A172 (cell line): ENCODE measurements around the gene HMCN2. TPM values are rescaled to one million over a fixed set of nuclear protein-coding genes. Genes with fewer than 3 reads are reported as not detected.
"Not testable (repeated sequence)": the region's sequence is repeated elsewhere in the genome, so short reads cannot be mapped to it uniquely, and the experiment has no call there.

Source experiments
- DNase-seq: peaks from one replicate; pipeline ENCODE4 v3.0.0-alpha.2; 2015; ENCODE audit warnings: low spot score
- total RNA-seq: library from RNA; depleted of rRNA; stranded (reverse); fragments of >200 nt; shearing (Covaris generic); gene quantifications from 2 replicates; pipeline ENCODE4 v1.2.3, GENCODE V29; 2014

Gene HMCN2
- total RNA-seq, 1 experiment from 2014 or later = 0.02 TPM

GRCh38 chr9:130391866-130392265 is 126.3 kb downstream of the HMCN2 start:
- no peak for DNase-seq

GRCh38 chr9:130393681-130394071 is 128.1 kb downstream of the HMCN2 start:
- DNase-seq = no peak

DNA sequence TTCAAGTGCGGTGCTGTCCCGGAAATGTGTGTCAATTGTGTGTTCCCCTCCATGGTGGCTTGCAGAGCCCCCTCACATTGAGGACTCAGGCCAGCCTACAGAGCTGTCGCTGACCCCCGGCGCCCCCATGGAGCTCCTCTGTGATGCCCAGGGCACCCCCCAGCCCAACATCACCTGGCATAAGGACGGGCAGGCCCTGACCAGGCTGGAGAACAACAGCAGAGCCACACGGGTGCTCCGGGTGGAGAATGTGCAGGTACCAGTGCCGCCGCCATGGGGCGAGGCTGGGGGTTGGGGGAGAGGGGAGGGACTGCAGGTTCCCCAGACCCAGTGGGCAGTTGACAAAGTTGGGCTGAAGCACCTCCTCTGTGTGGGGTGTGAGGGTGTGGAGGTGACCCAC is 128.8 kb downstream of the HMCN2 start:
- DNase-seq = no peak

DNA sequence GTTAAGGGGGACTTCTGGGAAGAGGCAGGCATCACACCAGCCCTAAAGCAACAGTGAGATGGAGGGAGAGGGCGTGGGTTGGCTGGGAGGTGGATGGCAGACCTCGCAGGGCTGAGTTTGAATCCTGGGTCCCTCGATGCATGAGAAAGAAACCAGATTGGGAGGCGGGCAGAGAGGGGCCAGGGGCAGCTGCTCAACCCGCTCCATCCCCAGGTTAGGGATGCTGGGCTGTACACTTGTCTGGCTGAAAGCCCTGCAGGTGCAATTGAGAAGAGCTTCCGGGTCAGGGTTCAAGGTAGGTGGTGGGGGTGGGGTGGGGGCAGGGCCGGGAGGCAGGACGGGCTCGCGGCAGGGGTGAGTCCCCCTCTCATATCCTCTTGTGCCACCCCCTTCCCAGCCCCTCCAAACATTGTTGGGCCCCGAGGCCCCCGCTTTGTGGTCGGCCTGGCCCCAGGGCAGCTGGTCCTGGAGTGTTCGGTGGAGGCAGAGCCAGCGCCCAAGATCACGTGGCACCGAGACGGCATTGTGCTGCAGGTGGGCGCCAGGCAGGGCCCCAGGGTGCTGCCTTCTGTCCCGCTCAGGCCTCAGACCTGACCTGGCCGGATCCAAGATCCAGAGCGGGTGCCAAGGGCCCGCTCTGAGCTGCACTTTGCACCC is 129.4 kb downstream of the HMCN2 start:
- DNase-seq = no peak

- no peak for DNase-seq
These were observed 130.4 kb downstream of the HMCN2 start for GRCh38 chr9:130395810-130396435.

DNA sequence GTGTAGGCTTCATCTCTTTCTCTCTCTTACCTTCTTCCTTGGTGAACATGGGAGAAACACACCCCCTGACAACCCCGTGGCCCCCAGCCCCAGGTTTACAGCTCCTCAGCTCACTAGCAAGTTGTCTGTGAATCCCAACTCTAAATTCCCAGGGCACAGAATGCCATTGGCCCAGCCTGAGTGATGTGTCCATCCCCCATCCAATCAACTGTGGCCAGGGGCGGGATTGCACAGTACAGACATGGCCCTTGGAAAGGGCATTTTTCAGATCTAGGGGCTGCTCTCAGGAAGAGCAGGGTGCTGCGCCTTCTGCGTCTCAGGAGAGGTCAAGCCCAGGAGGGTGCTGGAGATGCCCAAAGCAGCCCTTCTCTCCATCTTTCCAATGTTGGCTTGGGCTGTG is 131.0 kb downstream of the HMCN2 start:
- DNase-seq = no peak

DNA sequence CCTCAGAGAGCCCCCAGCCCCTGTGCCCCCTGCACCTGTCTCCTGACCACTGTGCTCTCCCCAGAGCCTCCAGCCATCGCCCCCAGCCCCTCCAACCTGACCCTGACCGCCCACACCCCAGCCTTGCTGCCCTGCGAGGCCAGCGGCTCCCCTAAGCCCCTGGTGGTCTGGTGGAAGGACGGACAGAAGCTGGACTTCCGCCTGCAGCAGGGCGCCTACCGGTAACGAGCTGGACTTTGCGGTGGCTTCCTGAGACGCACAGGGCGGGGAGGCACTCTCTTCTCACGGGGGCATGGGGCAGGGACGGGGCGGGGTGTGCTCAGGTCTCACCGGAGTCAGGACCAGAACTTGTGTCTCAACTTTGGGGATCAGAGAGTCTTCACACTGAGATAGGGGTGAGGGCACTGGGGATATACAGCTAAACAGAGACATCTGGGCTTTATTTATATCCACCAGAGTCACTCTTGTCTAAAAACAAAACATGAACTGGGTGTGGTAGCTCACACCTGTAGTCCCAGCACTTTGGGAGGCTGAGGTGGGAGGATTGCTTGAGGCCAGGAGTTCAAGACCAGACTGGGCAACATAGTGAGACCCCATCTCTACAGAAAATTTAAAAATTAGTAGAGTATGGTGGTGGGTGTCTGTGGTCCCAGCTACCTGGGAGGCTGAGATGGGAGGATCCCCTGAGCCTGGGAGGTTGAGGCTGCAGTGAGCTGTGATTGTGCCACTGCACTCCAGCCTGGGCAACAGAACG is 133.1 kb downstream of the HMCN2 start:
- DNase-seq = no peak

GRCh38 chr9:130399768-130400167 is 134.2 kb downstream of the HMCN2 start:
- no peak for DNase-seq

DNA sequence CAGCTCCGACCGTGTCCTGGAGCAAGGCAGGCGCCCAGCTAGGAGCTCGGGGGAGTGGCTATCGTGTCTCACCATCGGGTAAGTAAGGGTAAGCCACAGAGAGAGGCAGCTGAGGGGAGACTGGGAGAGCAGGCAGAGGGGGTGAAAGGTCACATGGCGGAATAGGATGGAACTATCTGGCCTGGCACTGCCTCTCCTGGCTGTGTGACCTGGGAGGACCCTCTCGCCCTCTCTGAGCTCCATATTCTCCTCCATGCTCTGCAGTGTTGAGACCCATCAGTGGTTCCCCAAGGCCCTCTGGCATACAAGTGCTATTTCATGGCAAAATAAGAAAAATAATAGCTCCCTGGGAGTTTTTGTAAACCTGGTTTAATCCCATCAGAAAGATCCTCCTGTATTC is 135.3 kb downstream of the HMCN2 start:
- DNase-seq = no peak

- not testable (repeated sequence) for DNase-seq
These were observed 136.2 kb downstream of the HMCN2 start for GRCh38 chr9:130401742-130402141.

DNA sequence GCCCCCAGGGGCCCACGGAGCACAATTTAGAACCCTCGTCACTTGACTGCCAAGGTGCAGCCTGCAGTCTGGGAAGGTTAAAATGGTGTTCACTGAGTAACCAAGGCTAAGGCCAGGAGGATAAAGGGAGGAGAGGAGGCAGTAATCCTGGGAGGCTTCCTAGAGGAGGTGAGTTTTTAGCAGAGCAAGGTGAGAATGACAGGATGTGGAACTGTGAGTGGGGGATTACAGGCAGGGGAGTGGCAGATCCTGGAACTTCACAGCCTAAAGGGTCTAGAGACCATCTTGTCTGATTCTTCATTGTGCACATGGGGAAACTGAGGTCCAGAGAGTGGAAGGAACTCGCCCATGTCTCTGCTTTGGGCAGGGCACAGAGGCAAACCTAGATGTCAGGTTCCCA is 136.7 kb downstream of the HMCN2 start:
- DNase-seq = no peak

DNA sequence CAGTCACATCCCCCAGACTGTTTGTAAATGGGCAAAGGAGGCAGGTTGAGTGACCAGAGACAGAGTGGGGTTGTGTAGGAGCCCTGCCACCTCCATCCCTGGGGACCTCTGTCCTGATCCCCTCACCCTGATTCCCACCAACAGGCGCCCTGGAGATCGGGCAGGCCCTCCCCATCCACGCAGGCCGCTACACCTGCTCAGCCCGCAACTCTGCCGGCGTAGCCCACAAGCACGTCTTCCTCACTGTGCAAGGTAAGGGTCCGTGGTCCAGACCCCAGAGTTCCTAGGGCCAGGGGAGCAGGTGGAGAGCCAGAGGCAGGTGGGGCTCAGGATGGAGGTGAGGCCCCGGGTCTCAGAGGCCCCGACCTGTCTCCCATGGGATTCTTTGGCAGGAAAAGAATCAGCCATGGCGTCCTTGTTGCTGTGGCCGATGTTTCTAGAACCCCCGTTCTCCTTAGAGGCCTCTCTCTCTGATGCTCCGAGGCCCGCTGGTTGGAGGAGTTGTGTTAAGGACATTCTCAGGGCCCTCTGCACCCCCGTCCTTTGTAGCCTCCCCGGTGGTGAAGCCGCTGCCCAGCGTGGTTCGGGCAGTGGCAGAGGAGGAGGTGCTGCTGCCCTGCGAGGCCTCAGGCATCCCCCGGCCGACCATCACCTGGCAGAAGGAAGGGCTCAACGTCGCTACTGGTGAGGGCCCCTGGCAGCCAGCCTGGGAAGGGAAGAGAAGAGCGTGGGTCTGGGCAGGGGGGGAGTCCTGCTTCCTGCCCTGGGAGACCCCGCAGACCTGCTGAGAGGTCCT is 137.3 kb downstream of the HMCN2 start:
- DNase-seq = no peak

- no peak for DNase-seq
These were observed 140.2 kb downstream of the HMCN2 start for GRCh38 chr9:130405657-130406257.

GRCh38 chr9:130406278-130406895 is 140.8 kb downstream of the HMCN2 start:
- DNase-seq = no peak

- no peak for DNase-seq
These were observed 142.5 kb downstream of the HMCN2 start for GRCh38 chr9:130407916-130408663.

GRCh38 chr9:130408669-130409068 is 143.1 kb downstream of the HMCN2 start:
- no peak for DNase-seq

DNA sequence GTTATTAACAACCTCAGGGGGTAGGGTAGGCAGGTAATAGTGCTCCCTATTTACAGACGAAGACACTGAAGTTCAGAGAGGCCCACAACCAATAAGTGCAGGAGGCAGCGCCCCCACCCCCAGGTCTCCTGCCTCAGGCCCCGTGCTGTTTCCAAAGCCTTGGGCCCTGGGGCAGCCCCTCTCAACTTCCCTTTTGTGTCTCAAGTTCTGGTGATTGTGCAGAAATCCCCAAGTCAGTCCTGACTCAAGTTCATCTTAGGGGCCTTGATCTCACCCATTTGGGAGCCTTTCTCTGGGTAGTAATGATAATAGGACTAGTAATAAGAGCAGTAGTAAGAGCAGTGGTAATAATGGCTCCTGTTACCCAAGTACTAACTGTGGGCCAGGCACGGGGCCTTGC is 143.7 kb downstream of the HMCN2 start:
- no peak for DNase-seq

DNA sequence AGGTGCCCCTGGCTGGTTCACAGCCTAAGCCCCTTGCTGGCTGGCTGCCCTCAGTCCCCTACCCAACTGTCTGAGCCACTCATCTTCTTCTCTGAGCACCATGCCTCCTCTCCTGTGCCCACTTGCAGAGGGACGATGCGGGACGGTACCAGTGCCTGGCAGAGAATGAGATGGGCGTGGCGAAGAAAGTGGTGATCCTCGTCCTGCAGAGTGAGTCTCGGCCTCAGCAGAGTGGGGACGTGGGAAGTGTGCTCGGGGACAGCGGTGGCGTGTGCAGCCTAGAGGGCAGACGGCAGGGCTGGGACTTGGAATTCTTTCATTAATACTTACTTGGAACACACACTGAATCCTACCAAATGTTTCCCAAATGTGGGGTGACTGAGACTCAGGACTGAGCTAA is 144.9 kb downstream of the HMCN2 start:
- no peak for DNase-seq

- DNase-seq = no peak
These were observed 146.0 kb downstream of the HMCN2 start for GRCh38 chr9:130411566-130411915.

GRCh38 chr9:130414081-130414731 is 148.6 kb downstream of the HMCN2 start:
- no peak for DNase-seq
